Fibroblast of lung (primary cell): ENCODE data around the gene CA12.

Experiments used
- CTCF ChIP-seq, 2 donors: IDR thresholded peaks in 1 of 2; conservative IDR thresholded peaks in 1 of 2; 1 replicate in 1 of 2; 2 replicates in 1 of 2; pipeline ENCODE4 v1.5.1; 2011 to 2012; ENCODE audit warnings: low read length in 2 of 2, control low read depth in 1 of 2, inconsistent platforms in 1 of 2, low read depth in 1 of 2, mild to moderate bottlenecking in 1 of 2
- EZH2 ChIP-seq: IDR thresholded peaks from 2 replicates; pipeline ENCODE4 v1.5.1; 2012; ENCODE audit warnings: low read length, control low read depth, mild to moderate bottlenecking; ENCODE audit errors: missing control alignments

GRCh38 chr15:63334821-63335220 lies 46.8 kb downstream of the CA12 start:
- TF ChIP-seq EZH2 (no peak), CTCF (conservative IDR thresholded peaks at IDR 0.05 in 1 of 2, IDR thresholded peaks at IDR 0.05 in 1 of 2; ENCODE audit: low read depth in 1 of 2, low read length in 2 of 2) (no peak)
